ENCODE data around the gene GFOD1. TPM values are rescaled to one million over a fixed set of nuclear protein-coding genes. Genes with fewer than 3 reads are reported as not detected.

Gene GFOD1
- total RNA-seq, 1 experiment from 2014 or later: 8.8 TPM

GRCh38 chr6:13522656-13523055 is 35.3 kb upstream of the GFOD1 start:
- ChIA-PET POLR2A (ENCODE audit: low non-redundant PET) (no interaction called here), CTCF (no interaction called here)
- DNase-seq (ENCODE audit: low spot score): peak; percentile 10
- H3K4me1 ChIP-seq (ENCODE audit: insufficient read depth, low read length, poor library complexity, severe bottlenecking): peaks cover 5% of the 10 kb centered on the region
- H3K27me3 ChIP-seq (replicated peaks; ENCODE audit: insufficient read depth, low read depth, low read length, poor library complexity): no peaks in the 10 kb centered on the region
- no peak overlapping the region for H3K4me3 ChIP-seq (ENCODE audit: low read depth, low read length, poor library complexity, severe bottlenecking)
- TF ChIP-seq, protein P1, sequence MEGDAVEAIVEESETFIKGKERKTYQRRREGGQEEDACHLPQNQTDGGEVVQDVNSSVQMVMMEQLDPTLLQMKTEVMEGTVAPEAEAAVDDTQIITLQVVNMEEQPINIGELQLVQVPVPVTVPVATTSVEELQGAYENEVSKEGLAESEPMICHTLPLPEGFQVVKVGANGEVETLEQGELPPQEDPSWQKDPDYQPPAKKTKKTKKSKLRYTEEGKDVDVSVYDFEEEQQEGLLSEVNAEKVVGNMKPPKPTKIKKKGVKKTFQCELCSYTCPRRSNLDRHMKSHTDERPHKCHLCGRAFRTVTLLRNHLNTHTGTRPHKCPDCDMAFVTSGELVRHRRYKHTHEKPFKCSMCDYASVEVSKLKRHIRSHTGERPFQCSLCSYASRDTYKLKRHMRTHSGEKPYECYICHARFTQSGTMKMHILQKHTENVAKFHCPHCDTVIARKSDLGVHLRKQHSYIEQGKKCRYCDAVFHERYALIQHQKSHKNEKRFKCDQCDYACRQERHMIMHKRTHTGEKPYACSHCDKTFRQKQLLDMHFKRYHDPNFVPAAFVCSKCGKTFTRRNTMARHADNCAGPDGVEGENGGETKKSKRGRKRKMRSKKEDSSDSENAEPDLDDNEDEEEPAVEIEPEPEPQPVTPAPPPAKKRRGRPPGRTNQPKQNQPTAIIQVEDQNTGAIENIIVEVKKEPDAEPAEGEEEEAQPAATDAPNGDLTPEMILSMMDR (conservative IDR thresholded peaks at IDR 0.05; ENCODE audit: low read depth, low read length): no peak
- TF ChIP-seq EZH2 (IDR thresholded peaks at IDR 0.05; ENCODE audit: borderline replicate concordance, low read depth, low read length, poor library complexity, severe bottlenecking): no peak
- intact Hi-C loops (cut with micrococcal nuclease; ENCODE audit: unreplicated experiment): no loop called here
- BruUV-seq (replicated peaks): no TSS peak
- H3K27ac ChIP-seq (ENCODE audit: low read depth, low read length, poor library complexity, severe bottlenecking): no peak overlapping the region
- no peaks in the 10 kb centered on the region for H3K9me3 ChIP-seq (ENCODE audit: low read depth, low read length, poor library complexity, severe bottlenecking)
- H3K36me3 ChIP-seq (ENCODE audit: insufficient read depth, low read length, poor library complexity, severe bottlenecking): no peaks in the 10 kb centered on the region

DNA sequence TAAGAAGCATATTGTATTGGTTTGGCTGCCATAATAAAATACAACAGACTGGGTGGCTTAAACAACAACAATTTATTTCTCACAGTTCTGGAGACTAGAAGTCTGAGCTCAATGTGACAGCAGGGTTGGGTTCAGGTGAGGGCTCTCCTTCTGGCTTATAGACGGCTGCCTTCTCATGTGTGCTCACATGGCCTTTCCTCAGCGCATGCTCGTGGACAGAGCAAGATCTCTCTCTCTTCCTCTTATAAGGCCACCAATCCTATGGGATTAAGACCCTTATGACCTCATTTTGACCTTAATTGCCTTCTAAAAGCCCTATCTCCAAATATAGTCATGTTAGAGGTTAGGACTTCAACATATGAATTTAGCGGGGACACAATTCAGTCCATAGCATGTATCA is 32.4 kb upstream of the GFOD1 start:
- intact Hi-C loops (cut with micrococcal nuclease; ENCODE audit: unreplicated experiment): no loop called here
- no peak for DNase-seq (ENCODE audit: low spot score)
- Histone ChIP-seq H3K4me1 (ENCODE audit: insufficient read depth, low read length, poor library complexity, severe bottlenecking) (no peaks in the 10 kb centered on the region), H3K9me3 (ENCODE audit: low read depth, low read length, poor library complexity, severe bottlenecking) (no peaks in the 10 kb centered on the region), H3K27me3 (replicated peaks; ENCODE audit: insufficient read depth, low read depth, low read length, poor library complexity) (no peaks in the 10 kb centered on the region), H3K36me3 (ENCODE audit: insufficient read depth, low read length, poor library complexity, severe bottlenecking) (no peaks in the 10 kb centered on the region), H3K4me3 (ENCODE audit: low read depth, low read length, poor library complexity, severe bottlenecking) (no peak overlapping the region), H3K27ac (ENCODE audit: low read depth, low read length, poor library complexity, severe bottlenecking) (no peak overlapping the region)
- POLR2A ChIA-PET (ENCODE audit: low non-redundant PET): no interaction called here
- CTCF ChIA-PET: no interaction called here
- TF ChIP-seq, protein P1 (conservative IDR thresholded peaks at IDR 0.05; ENCODE audit: low read depth, low read length): no peak
- TF ChIP-seq EZH2 (IDR thresholded peaks at IDR 0.05; ENCODE audit: borderline replicate concordance, low read depth, low read length, poor library complexity, severe bottlenecking): no peak
- no TSS peak for BruUV-seq (replicated peaks)

DNA sequence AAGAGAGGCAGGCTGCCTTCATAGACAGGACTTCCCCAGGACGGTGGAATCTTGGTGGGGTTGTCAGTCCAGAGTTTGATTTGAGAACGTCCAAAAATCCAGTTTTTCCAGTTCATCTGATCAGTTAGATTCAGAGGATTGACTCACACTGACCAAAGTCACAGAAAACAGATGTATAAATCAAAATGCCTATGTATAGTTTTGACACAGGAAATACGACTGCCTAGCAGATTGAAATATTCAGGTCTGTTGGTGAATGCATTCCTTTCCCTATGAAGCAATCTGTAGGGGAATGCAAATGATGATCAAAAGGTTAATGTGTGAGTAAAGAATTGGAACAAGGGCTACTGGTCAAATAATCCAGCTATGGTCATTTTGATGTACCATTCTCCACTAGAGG is 29.7 kb upstream of the GFOD1 start:
- H3K4me3 ChIP-seq (ENCODE audit: low read depth, low read length, poor library complexity, severe bottlenecking): no peak overlapping the region
- CTCF ChIA-PET: no interaction called here
- H3K36me3 ChIP-seq (ENCODE audit: insufficient read depth, low read length, poor library complexity, severe bottlenecking): no peaks in the 10 kb centered on the region
- H3K27ac ChIP-seq (ENCODE audit: low read depth, low read length, poor library complexity, severe bottlenecking): no peak overlapping the region
- H3K9me3 ChIP-seq (ENCODE audit: low read depth, low read length, poor library complexity, severe bottlenecking): no peaks in the 10 kb centered on the region
- TF ChIP-seq EZH2 (IDR thresholded peaks at IDR 0.05; ENCODE audit: borderline replicate concordance, low read depth, low read length, poor library complexity, severe bottlenecking): no peak
- TF ChIP-seq, protein P1 (conservative IDR thresholded peaks at IDR 0.05; ENCODE audit: low read depth, low read length): no peak
- no TSS peak for BruUV-seq (replicated peaks)
- H3K27me3 ChIP-seq (replicated peaks; ENCODE audit: insufficient read depth, low read depth, low read length, poor library complexity): no peaks in the 10 kb centered on the region
- intact Hi-C loops (cut with micrococcal nuclease; ENCODE audit: unreplicated experiment): no loop called here
- POLR2A ChIA-PET (ENCODE audit: low non-redundant PET): no interaction called here
- H3K4me1 ChIP-seq (ENCODE audit: insufficient read depth, low read length, poor library complexity, severe bottlenecking): no peaks in the 10 kb centered on the region
- no peak for DNase-seq (ENCODE audit: low spot score)
